ENCODE measurements around the gene MYOCD.

- no peak for TF ChIP-seq CTCF (IDR thresholded peaks at IDR 0.05)
- no peak for TF ChIP-seq POLR2A (IDR thresholded peaks at IDR 0.05)
Measured at GRCh38 chr17:12813664-12814063, 148.0 kb downstream of the MYOCD start.

Data from right lobe of liver (tissue), 4 donors.